ENCODE data around the gene INPP4B. TPM values are rescaled to one million over a fixed set of nuclear protein-coding genes. Genes with fewer than 3 reads are reported as not detected.

Gene INPP4B
- total and polyA plus RNA-seq, 7 donors: 1.5 to 16.8 (median 9.5) TPM

GRCh38 chr4:142532054-142532453, 314.0 kb downstream of the INPP4B start:
- Histone ChIP-seq H3K9me3 (no peaks in the 10 kb centered on the region), H3K4me1 (no peaks in the 10 kb centered on the region), H3K27me3 (ENCODE audit: insufficient read depth in 3 of 3, low read length in 2 of 3) (no peaks in the 10 kb centered on the region), H3K4me3 (no peak overlapping the region), H3K27ac (no peak overlapping the region), H3K36me3 (ENCODE audit: insufficient read depth in 1 of 2, low read depth in 1 of 2) (no peaks in the 10 kb centered on the region)
- no peak for ATAC-seq
- no peak for DNase-seq
- 83 to 85% (median 83%) methylated on average over 5 of the region's 5 CpGs for WGBS, 3 donors
- intact Hi-C loops (cut with DNase I): no loop called here
- TF ChIP-seq, protein P1, sequence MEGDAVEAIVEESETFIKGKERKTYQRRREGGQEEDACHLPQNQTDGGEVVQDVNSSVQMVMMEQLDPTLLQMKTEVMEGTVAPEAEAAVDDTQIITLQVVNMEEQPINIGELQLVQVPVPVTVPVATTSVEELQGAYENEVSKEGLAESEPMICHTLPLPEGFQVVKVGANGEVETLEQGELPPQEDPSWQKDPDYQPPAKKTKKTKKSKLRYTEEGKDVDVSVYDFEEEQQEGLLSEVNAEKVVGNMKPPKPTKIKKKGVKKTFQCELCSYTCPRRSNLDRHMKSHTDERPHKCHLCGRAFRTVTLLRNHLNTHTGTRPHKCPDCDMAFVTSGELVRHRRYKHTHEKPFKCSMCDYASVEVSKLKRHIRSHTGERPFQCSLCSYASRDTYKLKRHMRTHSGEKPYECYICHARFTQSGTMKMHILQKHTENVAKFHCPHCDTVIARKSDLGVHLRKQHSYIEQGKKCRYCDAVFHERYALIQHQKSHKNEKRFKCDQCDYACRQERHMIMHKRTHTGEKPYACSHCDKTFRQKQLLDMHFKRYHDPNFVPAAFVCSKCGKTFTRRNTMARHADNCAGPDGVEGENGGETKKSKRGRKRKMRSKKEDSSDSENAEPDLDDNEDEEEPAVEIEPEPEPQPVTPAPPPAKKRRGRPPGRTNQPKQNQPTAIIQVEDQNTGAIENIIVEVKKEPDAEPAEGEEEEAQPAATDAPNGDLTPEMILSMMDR (IDR thresholded peaks at IDR 0.05): no peak

DNA sequence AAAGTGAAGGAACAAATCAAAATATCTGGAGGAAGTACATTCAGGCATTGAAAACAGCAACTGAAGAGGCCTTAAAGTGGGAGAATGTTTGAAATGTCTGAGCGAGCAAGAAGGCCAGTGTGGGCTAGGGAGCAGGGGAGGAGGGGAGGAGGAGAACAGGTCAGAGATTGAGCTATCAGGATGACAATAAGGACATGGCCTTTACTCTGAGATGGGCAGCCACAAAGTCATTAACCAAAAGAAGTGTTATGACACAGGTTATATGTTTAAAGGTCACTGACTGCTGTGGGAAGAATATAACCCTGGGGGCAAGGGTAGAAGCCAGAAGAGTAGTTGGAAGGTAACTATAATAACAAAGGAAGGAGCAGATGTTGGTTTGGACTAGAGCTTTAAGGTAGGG, 315.4 kb downstream of the INPP4B start:
- H3K36me3 ChIP-seq (ENCODE audit: insufficient read depth in 1 of 2, low read depth in 1 of 2): no peaks in the 10 kb centered on the region
- ATAC-seq (no peak), DNase-seq (no peak)
- H3K27me3 ChIP-seq (ENCODE audit: insufficient read depth in 3 of 3, low read length in 2 of 3): no peaks in the 10 kb centered on the region
- H3K9me3 ChIP-seq: no peaks in the 10 kb centered on the region
- intact Hi-C loops (cut with DNase I): no loop called here
- H3K4me1 ChIP-seq: no peaks in the 10 kb centered on the region
- TF ChIP-seq, protein P1 (IDR thresholded peaks at IDR 0.05): no peak
- no peak overlapping the region for H3K27ac ChIP-seq
- WGBS, 3 donors: 67 to 86% (median 79%) methylated on average over 1 of the region's 1 CpG
- H3K4me3 ChIP-seq: no peak overlapping the region

DNA sequence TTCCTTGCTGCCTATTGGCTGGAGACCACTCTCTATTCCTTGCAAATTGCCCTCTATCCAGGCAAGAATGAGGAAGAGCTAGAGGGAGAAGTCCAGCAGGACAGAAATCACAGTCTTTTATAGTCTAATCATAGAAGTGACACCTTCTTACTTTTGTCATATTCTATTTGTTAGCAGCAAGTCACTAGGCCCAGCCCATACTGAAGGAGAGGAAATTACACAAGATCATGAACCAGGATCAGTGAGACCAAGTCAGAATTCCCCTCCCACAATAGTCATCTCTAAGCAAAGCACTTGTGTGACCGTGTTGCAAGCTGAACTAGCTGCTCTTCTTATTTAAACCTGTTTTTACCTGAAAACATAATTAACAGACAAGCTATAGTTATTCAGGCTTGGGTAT, 317.7 kb downstream of the INPP4B start:
- ATAC-seq (no peak), DNase-seq (no peak)
- intact Hi-C loops (cut with DNase I): no loop called here
- Histone ChIP-seq H3K36me3 (ENCODE audit: insufficient read depth in 1 of 2, low read depth in 1 of 2) (no peaks in the 10 kb centered on the region), H3K27ac (no peak overlapping the region), H3K9me3 (no peaks in the 10 kb centered on the region), H3K27me3 (ENCODE audit: insufficient read depth in 3 of 3, low read length in 2 of 3) (no peaks in the 10 kb centered on the region), H3K4me1 (no peaks in the 10 kb centered on the region), H3K4me3 (no peak overlapping the region)
- WGBS, 3 donors: 64 to 91% (median 83%) methylated on average over 1 of the region's 1 CpG
- TF ChIP-seq, protein P1 (IDR thresholded peaks at IDR 0.05): no peak

DNA sequence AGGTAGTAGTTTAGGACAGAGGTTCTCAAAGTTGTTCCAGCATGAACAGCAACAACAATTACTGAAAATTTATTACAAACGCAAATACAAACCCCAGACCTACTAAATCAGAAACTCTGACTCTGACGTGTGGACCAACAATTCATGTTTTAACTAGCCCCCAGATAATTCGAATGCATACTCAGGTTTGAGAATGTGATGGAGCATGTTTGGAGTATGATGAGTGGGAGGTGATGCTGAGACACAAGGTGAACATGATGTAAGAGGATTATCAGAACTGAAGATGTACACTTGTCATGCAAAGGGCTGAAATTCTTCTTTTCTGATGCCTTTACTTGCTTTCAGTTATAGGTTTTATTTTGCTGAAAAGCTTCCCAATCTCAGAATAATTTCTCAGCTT, 323.0 kb downstream of the INPP4B start:
- Histone ChIP-seq H3K9me3 (no peaks in the 10 kb centered on the region), H3K27me3 (ENCODE audit: insufficient read depth in 3 of 3, low read length in 2 of 3) (no peaks in the 10 kb centered on the region), H3K4me1 (no peaks in the 10 kb centered on the region), H3K4me3 (no peak overlapping the region), H3K36me3 (ENCODE audit: insufficient read depth in 1 of 2, low read depth in 1 of 2) (no peaks in the 10 kb centered on the region), H3K27ac (no peak overlapping the region)
- 56 to 68% (median 65%) methylated on average over 3 of the region's 3 CpGs for WGBS, 3 donors
- no peak for ATAC-seq
- DNase-seq: no peak
- TF ChIP-seq, protein P1 (IDR thresholded peaks at IDR 0.05): no peak
- intact Hi-C loops (cut with DNase I): no loop called here

GRCh38 chr4:142519342-142519741, 326.8 kb downstream of the INPP4B start:
- no peak overlapping the region for H3K27ac ChIP-seq
- intact Hi-C loops (cut with DNase I): no loop called here
- no peak for ATAC-seq
- no peaks in the 10 kb centered on the region for H3K36me3 ChIP-seq (ENCODE audit: insufficient read depth in 1 of 2, low read depth in 1 of 2)
- DNase-seq: no peak
- no peak overlapping the region for H3K4me3 ChIP-seq
- H3K9me3 ChIP-seq: no peaks in the 10 kb centered on the region
- H3K27me3 ChIP-seq (ENCODE audit: insufficient read depth in 3 of 3, low read length in 2 of 3): no peaks in the 10 kb centered on the region
- TF ChIP-seq, protein P1 (IDR thresholded peaks at IDR 0.05): no peak
- H3K4me1 ChIP-seq: no peaks in the 10 kb centered on the region

Data from psoas muscle (tissue), 8 donors.